ENCODE measurements around the gene DCUN1D3. TPM values are rescaled to one million over a fixed set of nuclear protein-coding genes. Genes with fewer than 3 reads are reported as not detected.

Gene DCUN1D3
- total RNA-seq, 1 experiment from 2014 or later = 14.6 TPM

DNA sequence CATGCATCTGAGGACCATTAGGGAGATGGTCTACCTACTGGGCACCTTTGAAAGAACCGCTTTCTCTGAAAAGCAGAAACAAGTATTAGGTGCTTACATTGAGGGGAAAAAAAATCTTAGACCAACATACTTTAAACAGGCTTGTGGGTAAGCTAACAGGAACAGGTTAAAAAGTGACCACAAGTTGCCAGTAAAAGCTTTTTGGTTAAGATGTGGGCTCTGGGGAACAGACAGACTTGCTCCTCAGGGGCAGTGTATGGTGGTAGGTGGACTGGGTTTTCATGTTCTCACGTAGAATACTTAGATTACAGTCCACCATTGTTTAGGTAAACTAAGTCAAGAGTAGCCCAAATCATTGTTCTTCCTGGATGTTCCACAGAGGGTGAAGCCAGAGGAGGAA, 52.6 kb downstream of the DCUN1D3 start:
- Histone ChIP-seq H3K9me2 (ENCODE audit: insufficient read depth) (no peaks in the 10 kb centered on the region), H2AFZ (no peak overlapping the region), H3K9me3 (ENCODE audit: insufficient read depth, low read depth) (no peaks in the 10 kb centered on the region), H4K20me1 (ENCODE audit: insufficient read depth) (no peaks in the 10 kb centered on the region), H3K4me3 (no peak overlapping the region), H3K36me3 (ENCODE audit: low read depth) (no peaks in the 10 kb centered on the region), H3F3A (ENCODE audit: insufficient read depth, low read depth) (peaks cover 18% of the 10 kb centered on the region; the same call in 1 of the 2 replicates), H3K4me1 (replicated peaks; ENCODE audit: insufficient read depth) (peaks cover 29% of the 10 kb centered on the region), H3K27ac (no peak overlapping the region), H3K79me2 (ENCODE audit: low read depth) (no peaks in the 10 kb centered on the region), H3K4me2 (no peak overlapping the region), H3K27me3 (ENCODE audit: insufficient read depth, low read depth) (no peaks in the 10 kb centered on the region)
- POLR2A ChIA-PET (ENCODE audit: unreplicated experiment) = no interaction called here
- no TSS peak for BruUV-seq (replicated peaks)
- intact Hi-C loops (cut with micrococcal nuclease; ENCODE audit: unreplicated experiment) = no loop called here
- no peak for DNase-seq
- TF ChIP-seq EZH2 (IDR thresholded peaks at IDR 0.05; ENCODE audit: low read depth) = no peak
- TF ChIP-seq, protein P1, sequence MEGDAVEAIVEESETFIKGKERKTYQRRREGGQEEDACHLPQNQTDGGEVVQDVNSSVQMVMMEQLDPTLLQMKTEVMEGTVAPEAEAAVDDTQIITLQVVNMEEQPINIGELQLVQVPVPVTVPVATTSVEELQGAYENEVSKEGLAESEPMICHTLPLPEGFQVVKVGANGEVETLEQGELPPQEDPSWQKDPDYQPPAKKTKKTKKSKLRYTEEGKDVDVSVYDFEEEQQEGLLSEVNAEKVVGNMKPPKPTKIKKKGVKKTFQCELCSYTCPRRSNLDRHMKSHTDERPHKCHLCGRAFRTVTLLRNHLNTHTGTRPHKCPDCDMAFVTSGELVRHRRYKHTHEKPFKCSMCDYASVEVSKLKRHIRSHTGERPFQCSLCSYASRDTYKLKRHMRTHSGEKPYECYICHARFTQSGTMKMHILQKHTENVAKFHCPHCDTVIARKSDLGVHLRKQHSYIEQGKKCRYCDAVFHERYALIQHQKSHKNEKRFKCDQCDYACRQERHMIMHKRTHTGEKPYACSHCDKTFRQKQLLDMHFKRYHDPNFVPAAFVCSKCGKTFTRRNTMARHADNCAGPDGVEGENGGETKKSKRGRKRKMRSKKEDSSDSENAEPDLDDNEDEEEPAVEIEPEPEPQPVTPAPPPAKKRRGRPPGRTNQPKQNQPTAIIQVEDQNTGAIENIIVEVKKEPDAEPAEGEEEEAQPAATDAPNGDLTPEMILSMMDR (conservative IDR thresholded peaks at IDR 0.05) = no peak
- CTCF ChIA-PET = interaction anchor here (0.6 to 1.0 kb wide), 3 partner anchors 43 to 255 kb away, joined by 3 to 5 read pairs (median 3); no protein-coding TSS in a partner anchor

DNA sequence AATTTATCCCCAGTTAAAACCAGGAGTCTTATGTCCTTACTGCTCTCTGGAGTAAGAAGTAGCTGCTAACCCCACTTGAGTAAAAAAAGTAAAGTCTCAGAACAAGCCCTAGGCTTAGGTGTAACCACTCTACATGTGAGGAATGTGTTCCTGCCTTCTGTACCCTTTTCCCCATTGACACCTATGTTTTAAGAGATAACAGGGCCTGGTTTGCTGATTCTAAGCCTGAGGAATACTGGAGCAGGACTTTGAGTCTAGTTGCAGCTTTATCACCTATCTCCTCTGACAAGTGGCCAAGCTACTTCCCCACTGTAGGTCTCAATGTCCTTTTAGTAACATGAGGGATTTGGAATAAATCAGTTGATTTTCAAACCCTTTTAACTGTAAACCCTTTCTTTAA, 53.6 kb downstream of the DCUN1D3 start:
- intact Hi-C loops (cut with micrococcal nuclease; ENCODE audit: unreplicated experiment) = no loop called here
- Histone ChIP-seq H3K4me2 (no peak overlapping the region), H3K4me3 (no peak overlapping the region), H3K9me3 (ENCODE audit: insufficient read depth, low read depth) (no peaks in the 10 kb centered on the region), H3K9me2 (ENCODE audit: insufficient read depth) (no peaks in the 10 kb centered on the region), H3K27me3 (ENCODE audit: insufficient read depth, low read depth) (no peaks in the 10 kb centered on the region), H4K20me1 (ENCODE audit: insufficient read depth) (no peaks in the 10 kb centered on the region), H3K79me2 (ENCODE audit: low read depth) (no peaks in the 10 kb centered on the region), H3K36me3 (ENCODE audit: low read depth) (no peaks in the 10 kb centered on the region), H2AFZ (no peak overlapping the region), H3F3A (ENCODE audit: insufficient read depth, low read depth) (0 out of 2 replicates have a peak, but pooled peaks cover 13% of the 10 kb centered on the region), H3K4me1 (replicated peaks; ENCODE audit: insufficient read depth) (peaks cover 19% of the 10 kb centered on the region), H3K27ac (no peak overlapping the region)
- TF ChIP-seq EZH2 (IDR thresholded peaks at IDR 0.05; ENCODE audit: low read depth) = no peak
- TF ChIP-seq, protein P1 (conservative IDR thresholded peaks at IDR 0.05) = no peak
- no TSS peak for BruUV-seq (replicated peaks)
- CTCF ChIA-PET = interaction anchor here (0.6 to 1.0 kb wide), 3 partner anchors 42 to 256 kb away, joined by 3 read pairs; no protein-coding TSS in a partner anchor
- no peak for DNase-seq
- POLR2A ChIA-PET (ENCODE audit: unreplicated experiment) = no interaction called here

DNA sequence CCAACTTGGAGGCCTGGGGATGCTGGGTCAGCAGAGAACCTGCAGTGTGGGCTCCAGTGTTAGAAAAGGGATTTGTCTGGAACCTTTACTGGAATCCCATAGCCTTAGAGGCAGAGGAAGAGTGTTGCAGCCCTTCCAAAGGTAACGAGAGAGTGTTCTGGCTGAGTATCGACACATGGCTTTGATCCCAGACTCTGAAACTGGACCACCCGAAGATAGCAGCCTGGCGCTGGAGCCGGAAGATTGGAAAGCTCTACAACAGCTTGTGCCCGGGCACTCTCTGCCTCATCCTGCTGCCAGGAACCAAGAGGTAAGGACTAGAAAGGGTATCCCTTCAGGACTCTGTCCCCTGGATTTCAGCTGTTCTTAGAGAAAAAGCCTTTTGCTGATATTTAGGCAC, 54.1 kb downstream of the DCUN1D3 start:
- H2AFZ ChIP-seq = no peak overlapping the region
- no peak for DNase-seq
- intact Hi-C loops (cut with micrococcal nuclease; ENCODE audit: unreplicated experiment) = no loop called here
- H3K79me2 ChIP-seq (ENCODE audit: low read depth) = no peaks in the 10 kb centered on the region
- TF ChIP-seq, protein P1 (conservative IDR thresholded peaks at IDR 0.05) = no peak
- no peak for TF ChIP-seq EZH2 (IDR thresholded peaks at IDR 0.05; ENCODE audit: low read depth)
- 0 out of 2 replicates have a peak, but pooled peaks cover 9% of the 10 kb centered on the region for H3F3A ChIP-seq (ENCODE audit: insufficient read depth, low read depth)
- no peak overlapping the region for H3K4me2 ChIP-seq
- no peaks in the 10 kb centered on the region for H4K20me1 ChIP-seq (ENCODE audit: insufficient read depth)
- H3K27me3 ChIP-seq (ENCODE audit: insufficient read depth, low read depth) = no peaks in the 10 kb centered on the region
- no peak overlapping the region for H3K27ac ChIP-seq
- ChIA-PET CTCF (interaction anchor here (0.6 kb wide), 1 partner anchor 42 kb away, joined by 3 read pairs; no protein-coding TSS in a partner anchor), POLR2A (ENCODE audit: unreplicated experiment) (no interaction called here)
- no peaks in the 10 kb centered on the region for H3K9me2 ChIP-seq (ENCODE audit: insufficient read depth)
- H3K36me3 ChIP-seq (ENCODE audit: low read depth) = no peaks in the 10 kb centered on the region
- peaks cover 14% of the 10 kb centered on the region for H3K4me1 ChIP-seq (replicated peaks; ENCODE audit: insufficient read depth)
- no peak overlapping the region for H3K4me3 ChIP-seq
- BruUV-seq (replicated peaks) = no TSS peak
- no peaks in the 10 kb centered on the region for H3K9me3 ChIP-seq (ENCODE audit: insufficient read depth, low read depth)
